IPS-NIHi11 (cell line): ENCODE measurements around the gene ARHGDIG.
"Not testable (repeated sequence)": the region's sequence is repeated elsewhere in the genome, so short reads cannot be mapped to it uniquely, and the experiment has no call there.

Source experiments
- DNase-seq: peaks from one replicate; pipeline ENCODE4 v3.0.0; 2012; ENCODE audit warnings: mixed read lengths, low spot score

The ARHGDIG gene

DNA sequence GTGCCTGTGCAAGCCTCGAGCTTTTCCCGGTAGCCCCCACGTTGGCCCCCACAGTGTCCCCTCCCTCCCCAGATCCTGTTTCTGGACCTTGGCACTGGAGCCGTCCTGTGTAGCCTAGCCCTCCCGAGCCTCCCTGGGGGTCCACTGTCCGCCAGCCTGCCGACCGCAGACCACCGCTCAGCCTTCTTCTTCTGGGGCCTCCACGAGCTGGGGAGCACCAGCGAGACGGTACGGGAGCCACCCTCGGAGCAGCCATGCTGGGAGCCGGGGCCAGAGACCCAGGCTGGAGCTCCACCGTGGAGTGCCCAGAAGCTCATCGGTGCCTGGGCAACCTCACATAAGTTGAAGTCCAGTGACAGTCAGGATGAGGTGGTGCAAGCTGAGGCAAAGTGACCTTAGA lies 16.4 kb upstream of the ARHGDIG start:
- no peak for DNase-seq

DNA sequence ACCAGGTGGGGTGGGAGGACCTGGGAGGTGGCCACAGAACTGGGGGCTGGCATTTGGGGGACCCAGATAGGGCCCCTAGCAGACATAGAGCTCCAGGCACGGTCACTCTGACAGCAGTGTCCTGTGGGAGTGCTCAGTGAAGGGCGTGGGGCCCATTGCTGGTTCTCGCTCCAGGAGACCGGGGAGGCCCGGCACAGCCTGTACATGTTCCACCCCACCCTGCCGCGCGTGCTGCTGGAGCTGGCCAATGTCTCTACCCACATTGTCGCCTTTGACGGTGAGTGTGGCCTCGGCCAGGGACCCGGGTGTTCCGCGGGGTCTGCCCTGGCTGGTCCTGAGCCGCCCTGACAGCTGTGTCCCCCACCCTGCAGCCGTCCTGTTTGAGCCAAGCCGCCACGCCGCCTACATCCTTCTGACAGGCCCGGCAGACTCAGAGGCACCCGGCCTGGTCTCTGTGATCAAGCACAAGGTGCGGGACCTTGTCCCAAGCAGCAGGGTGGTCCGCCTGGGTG lies 15.9 kb upstream of the ARHGDIG start:
- DNase-seq: no peak

DNA sequence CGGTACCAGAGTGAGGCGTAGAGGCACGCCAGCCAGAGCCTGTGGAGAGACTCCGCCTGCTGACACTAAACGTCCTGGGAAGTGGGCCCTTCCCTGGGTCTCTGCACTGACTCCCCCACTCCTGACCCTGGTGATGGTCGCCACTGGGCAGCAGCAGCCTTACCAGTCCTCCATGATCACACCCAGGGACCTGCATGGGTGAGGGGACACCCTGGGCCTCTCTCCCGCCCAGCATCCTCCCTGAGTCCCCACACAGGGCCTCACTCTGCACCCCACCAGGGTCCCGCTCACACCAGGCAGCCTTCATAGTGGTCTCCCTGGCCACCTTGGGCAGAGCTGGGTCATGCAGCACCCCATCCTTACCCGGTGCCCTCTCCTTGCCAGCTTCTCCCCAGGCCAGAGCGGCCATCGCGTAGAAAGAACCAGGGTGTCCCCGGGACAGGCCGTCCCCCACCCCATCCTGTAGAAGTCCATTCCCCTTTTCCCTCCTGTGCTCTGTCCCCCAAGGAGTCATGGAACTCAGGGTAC lies 15.3 kb upstream of the ARHGDIG start:
- no peak for DNase-seq

DNA sequence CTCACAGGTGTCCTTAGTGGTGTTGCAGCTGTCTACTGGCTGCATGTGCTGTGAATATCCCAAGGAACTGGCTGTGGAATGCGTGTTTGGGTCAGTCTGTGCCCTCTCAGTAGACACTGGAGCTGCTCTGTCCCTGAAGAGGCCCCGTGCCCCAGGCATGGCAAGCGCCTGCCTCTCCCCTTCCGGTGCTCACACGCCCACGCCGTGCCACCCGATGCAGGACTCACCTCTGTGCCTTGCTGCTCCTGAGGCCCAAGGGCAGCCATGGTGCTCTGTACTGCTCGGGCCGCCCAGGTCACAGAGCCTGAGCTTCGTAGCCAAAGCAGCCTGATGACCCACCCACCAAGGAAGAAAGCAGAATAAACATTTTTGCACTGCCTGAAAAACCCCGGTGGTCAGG lies 14.7 kb upstream of the ARHGDIG start:
- no peak for DNase-seq

DNA sequence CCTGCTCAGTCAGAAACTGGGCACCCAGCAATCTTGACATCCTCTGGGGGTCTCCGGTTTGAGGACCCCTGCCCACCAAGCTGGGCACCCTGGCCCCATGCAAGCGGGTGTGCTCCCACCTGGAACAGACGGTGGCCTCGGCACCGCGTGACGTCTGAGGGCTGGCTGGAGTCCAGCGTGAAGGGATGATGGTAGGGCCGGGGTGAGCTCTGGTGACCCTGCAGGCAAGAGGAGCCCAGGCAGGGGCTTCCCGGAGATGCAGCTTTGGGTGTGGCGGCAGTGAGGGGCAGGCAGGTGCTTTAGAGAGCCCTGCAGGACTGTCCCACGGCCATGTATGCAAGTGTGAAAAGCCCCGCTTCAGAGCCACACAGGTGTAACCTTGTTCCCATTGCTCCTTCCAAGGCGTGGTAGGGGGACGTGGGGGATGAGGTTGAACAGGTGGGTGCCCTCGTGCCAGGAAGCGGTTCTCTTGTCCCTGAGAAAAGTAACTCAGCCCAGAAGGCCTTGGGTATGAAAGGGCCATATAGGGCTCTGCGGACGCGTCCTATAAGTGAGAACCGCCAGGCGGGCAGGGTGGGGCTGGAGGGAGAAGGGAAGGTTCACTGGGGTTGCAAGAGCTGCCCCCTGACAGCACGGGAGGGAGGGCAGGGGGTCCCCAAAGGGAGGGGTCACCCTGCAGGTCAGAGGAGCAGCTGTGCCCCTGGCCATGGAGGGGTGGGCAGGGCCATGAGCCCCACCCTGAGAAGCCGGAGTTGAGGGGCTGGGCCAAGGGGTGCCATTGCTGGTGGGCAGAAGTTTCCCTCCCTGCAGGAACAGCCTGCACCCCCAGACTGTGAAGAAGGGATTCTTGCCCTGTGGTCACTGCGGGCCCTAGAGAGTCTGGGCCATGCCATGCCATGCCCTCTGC lies 13.9 kb upstream of the ARHGDIG start:
- no peak for DNase-seq

DNA sequence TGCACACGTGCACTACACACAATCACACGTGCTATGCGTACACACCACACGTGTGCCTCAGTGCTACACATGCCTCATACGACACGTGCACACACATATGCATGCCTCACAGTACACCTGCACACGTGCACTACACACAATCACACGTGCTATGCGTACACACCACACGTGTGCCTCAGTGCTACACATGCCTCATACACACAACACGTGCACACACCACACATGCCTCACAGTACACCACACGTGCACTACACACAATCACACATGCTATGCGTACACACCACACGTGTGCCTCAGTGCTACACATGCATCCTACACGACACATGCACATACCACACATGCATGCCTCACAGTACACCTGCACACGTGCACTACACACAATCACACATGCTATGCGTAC lies 12.8 kb upstream of the ARHGDIG start:
- not testable (repeated sequence) for DNase-seq

DNA sequence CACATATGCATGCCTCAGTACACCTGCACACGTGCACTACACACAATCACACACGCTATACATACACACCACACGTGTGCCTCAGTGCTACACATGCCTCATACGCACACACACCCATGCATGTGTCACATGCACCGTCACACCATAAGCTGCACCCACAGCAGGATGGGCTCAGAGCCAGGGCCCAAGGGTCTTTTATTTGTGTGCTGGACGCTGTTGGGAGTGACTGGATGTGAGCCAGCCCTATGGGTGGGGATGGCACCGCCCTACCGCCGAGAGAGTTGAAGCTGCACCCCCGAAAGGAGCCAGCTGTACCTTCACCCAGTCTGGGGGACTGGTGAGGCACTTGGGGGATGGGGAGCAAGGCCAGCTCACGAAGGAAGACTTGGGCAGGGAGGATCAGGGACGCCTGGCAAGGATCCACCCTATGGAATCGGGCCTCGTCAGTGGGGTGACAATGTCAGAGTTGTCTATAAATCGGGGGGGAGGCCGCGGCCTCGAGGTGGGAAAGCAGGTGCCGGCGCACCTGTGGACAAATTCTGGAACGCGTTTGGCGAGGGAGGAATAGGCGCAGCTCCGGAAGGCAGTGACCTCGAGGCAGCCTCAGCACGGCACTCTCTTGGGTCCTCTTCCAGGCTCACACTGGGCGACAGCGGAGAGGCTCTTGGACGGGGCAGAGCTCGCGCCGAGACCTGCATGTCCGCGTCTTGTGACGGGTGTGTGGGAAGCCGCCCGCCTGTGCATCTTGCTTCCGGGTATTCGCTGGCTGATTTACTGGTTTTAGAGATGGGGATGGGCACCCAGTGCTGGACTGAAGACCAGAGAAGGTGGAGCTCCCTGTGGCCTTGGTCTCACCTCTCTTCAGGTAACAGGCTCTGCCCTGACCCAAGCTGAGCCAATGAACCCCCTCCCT lies 12.0 kb upstream of the ARHGDIG start:
- DNase-seq: no peak

DNA sequence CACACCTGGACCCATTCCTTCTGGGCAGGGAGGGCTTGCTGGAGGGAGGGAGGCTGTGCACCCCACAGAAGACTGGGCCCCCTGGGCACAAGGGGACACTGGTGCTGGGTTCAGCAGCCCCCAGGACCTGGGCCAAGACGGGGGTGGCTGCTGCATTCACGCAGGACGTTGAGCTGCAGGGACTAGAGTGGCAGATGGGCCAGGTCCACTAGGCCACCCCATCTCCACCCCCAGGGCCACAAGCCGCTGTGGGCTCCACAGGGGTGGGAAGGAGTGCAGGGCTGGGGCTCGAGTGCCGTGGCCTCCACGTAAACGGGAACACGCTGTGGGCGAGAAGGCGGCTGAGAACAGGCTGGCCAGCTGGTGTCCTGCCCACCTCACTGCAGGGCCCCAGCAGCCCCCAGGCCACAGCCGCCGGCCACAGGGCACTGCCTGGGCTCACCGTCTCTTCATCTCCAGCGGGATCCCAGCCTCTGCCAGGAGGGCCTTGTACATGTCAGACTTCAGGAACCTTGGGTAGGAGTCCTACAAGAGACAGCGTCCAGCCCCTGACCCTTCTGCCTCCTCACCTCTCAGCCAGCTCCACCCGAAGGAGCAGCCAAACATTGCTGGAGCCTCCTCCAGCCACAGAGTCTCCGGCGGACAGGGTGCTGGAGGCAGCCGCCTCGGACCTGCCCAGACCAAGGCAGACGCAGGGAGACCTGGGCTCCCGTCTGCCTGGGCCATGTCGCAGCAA lies 11.2 kb upstream of the ARHGDIG start:
- DNase-seq: no peak

DNA sequence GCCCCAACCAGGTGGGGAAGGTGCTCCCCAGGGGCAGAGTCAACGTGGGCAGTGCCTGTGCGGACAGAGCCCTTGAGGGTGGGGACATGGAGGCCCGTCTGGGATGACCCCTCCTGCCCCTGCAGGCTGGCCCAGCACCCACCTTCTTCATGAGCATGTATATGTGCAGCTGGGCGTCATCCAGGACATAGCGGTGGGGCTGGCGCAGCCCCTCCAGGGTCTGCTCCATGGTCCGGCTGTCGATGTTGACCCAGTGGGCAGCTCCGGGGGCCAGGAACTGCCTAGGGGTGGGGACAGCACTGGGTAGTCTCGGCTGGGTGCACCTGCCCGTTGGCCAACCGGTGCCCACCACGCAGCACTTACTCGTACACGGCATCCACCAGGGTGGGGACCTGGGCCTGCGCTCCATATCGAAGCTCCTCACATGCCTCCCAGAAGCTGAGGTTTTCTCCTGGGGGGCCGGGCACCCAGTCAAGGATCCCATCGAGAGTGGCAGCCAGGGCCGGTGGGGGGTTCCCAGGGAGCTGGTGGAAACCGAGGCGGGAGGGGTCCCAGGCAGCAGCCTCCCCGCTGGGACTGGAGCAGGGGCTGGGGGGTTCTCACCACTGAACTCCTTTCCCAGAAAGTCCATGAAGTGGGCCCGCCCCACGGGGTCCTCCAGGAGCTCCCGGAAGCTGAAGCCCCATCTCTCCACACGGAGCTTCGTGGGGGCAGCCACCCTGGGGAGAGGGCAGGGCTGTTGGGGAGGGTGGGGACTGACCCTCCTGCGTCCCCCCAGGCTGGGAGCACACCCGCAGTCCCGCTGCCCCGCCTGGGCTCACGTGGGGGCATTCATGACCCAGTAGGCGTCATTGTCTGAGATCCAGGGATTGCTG lies 9.8 kb upstream of the ARHGDIG start:
- no peak for DNase-seq

DNA sequence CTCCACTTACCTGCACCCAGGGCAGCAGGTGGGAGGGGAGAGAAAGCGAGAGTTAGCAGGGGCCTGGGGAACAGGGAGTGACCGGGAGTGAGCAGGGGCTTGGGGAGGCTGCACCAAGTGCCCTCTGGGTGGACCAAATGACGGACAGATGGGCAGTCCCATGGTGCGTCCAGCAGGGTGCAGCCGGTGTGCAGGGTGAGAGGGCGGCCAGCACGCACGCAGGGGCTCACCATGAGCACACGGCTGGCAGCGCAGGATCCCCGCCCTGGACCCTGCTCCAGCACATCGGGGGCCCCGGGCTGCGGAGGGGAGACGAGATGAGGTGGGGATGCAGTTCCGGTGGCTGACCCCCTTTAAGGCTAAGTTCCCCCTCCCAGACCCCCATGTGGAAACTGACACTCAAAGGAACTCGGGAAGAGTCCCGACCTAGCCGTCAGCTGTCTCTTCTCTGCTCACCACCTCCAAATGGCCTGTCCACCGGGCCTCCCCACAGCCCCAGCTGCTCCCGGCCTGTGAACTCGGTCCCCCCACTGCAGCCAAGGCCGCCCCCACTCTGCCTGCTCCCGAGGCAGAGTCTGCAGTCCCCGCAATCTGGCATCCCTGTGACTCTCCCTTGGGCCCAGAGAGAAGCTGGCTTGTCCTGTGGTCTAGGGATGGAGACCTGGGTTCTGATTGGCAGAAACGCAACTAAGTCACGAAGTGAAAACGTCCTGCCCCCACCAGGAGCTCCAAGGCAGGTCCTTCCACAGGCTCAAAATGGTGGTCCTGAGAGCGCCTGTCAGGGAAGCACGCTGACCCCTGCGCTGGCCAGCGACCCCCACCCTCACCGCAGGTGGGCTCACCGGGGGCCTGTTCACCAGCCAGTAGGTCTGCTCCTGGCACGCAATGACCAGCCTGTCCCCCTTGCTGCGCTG lies 7.5 kb upstream of the ARHGDIG start:
- DNase-seq: no peak

DNA sequence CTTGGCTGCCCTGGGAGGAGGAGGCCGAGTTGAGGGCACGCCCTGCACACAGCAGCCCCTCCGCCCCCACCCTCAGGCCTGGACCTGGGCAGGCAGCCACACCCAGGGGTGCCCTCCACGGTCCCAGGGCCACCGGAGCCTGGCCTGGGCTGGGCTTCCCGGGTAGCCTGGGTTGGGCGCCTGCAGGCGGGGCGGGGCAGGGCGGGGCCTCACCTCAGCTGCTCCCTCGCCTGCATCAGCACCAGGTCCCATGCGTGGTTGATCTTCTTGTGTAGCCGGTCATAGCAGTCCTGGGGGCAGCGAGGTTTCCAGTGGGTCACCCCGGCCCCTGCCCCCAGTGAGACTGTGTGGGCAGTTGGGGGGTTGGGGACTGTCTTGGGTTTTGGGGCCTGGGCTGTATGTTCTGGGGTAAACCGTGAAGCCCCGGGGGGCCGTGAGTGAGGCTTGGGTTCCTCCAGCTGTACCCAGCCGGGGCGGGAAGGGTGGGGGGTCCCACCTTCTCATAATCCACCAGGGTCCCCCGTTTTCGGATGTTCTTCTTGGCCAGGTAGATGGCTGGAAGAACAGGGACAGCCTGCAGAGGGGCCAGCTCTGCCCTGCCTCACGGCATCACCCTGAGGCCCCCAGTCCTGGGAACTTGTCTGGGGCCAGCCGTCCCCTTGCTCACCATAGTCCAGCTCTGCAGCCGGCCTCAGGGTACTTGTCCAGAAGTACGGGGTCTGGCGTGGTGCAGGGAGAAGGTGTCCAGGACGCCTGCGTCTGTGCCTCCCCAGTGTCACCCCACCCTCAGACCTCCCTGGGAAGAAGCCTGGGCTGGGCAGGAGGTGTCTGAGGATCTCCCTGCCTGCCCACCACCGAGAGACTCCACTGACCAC lies 6.6 kb upstream of the ARHGDIG start:
- peak; percentile 64 for DNase-seq

DNA sequence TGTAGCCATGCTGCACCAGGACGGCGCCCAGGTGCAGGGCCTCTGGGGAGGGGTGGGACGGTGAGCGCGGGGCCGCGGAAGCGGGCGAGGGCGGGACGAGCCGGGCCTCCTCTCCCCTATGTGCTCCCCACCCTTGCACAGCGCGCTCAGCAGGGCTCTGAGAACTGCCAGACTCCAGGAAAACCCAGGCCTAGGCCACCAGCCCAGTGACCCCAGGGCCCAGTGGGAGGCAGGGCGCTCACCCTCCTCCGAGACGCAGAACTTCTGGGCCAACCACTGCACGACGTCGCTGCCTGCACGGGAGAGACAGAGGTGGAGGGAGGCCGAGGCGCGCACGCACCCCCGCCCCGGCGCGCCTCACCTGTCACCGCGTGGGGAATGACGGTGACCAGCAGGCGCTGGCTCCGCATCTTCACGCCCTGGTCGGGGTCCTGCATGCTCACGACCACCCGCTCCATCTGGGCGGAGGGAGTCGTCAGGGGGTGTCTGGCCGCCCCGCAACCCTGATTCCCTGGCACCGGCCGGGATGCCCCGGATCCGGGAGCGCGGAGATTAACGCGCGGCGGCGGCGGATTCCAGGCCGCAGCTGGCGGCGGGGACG lies 5.2 kb upstream of the ARHGDIG start:
- DNase-seq: peak; percentile 73

DNA sequence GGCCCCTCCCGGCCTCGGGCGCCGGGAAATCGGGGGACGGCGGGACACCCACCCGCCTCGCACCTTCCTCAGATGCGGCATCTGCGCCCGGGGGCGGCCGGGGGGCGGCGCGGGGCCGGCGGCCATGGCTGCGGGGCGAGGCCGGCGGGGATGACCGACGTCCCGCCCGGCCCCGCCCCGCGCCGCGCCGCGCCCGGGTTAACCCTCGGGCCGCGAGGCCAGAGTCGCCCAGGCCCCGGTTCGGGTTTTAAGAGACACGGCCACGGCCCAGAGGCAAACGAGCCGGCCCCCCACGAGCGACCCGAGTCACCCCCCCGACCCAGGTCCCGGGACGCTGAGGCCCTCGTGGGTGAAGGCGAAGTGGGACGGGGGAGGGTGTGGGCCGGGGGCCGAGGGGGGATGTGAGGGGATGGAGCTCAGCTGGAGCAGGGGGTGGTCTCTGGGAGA lies 4.6 kb upstream of the ARHGDIG start, which contains the start of gene RGS11:
Gene RGS11, minus strand, starts transcription at position 159 of the 447 bp plus-strand sequence. Its CDS starts 33 bp downstream, at position 126.
- no peak for DNase-seq

DNA sequence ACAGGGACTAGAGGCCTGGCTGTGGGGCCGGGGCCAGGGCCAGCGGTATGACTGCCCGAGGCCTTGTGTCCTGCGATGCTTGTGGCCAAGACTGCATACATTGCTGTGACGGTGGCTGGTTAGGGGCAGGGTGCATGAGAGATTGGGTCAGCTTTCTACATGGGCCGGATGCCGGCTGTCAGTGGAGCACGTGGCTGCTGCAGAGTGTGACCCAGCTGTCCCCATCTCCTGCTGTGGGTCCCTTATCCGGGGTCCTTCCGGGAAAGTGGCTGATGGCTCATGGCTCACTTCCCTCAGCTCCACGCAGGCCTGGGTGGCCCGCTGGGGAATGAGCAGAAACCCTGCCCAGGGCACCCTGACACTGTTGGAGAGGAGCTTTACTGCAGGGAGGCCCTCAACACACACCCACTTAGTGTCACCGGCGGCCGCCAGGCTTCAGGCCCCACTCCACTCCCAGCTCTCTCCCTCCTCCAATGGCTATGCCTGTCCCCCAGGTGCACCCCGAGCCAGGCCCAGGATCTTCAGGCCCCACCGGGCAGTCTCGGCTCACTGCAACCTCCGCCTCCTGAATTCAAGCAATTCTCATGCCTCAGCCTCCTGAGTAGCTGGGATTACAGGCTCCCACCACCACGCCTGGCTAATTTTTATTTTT lies 3.8 kb upstream of the ARHGDIG start:
- DNase-seq: no peak

DNA sequence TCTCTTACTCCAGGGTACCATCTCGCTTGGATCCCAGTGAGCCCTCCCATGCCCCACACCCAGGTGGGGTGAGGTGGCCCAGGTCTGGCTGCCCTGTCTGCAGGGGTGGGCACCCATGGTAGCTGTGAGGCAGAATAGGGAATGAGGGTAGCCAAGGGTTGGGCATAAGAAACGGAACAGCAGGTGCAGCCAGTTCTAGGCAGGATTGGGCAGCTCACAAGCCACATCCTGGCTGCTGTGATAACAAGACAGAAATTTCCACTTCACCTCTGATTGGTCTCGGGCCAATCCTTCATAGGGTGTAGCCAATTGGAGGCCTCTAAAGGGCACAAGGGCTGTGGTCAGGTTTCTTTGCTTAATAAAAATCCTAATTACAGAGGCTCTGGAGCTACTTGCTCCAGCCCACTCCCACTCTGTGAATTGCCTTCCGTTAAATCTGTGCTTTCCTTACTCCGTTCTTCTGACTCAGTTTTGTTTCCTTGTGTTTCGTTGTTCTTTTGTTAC lies 1.5 kb upstream of the ARHGDIG start:
- DNase-seq: peak; percentile 70

DNA sequence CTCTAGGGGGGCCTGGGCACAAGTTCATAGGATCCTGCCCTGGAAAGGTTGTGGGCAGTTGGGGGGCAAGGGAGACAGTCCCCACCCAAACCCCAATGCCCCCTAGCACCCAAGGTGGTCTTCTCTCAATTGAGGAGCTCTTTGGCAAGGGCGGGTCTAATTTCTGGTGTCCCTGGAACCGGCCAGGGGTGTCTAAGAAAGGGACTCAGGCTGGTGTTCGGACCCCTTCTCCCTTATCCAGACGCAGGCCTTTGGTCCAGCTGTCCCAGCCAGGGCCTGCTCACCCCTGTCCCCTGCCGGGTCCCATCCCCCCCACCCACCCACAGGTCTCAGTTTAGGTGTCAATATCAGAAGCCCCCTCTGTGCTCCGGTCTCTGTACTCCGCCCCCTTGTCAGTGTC lies 860 bp upstream of the ARHGDIG start:
- DNase-seq: no peak

DNA sequence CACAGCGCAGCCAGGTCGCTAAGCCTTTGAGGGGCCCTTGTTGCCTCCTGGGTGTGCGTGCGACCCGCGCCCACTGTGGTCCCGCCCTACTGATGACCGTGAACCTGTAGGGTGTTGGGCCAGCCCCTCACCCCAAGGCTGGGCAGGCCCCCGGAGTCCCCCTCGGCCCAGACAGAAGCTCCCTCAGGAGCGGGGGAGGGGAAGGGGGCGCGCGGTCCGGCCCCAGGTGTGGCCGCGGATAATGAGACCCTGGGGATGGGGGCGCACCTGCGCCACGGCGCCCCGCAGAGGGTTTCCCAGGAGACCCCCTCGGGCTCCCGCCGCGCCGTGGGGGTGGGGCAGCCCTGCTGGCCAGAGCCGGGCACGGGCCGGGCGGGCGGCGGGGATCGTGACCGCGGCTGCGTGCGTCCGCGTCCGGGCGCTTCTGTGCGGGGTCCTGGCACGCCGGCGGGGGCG lies 358 bp upstream of the ARHGDIG start:
- DNase-seq: no peak
